T-helper 2 cell treated with Interferon-gamma antibody and Interleukin-4, amounts not matched to agents 100 ng/mL and 5 ng/mL, for 36 hours (primary cell): ENCODE data around the gene UBE2F. TPM values are rescaled to one million over a fixed set of nuclear protein-coding genes. Genes with fewer than 3 reads are reported as not detected.
"Not testable (repeated sequence)": the region's sequence is repeated elsewhere in the genome, so short reads cannot be mapped to it uniquely, and the experiment has no call there.

Experiments used
- intact Hi-C: fragments of 100-400 bp; cut with micrococcal nuclease; formaldehyde crosslinking; loops from one replicate; pipeline ENCODE4 v1.15.1; 2023
- total RNA-seq: library from RNA; stranded (reverse); gene quantifications from 2 replicates; pipeline ENCODE4 v1.2.3, GENCODE V29; 2022

Gene UBE2F
- total RNA-seq, 1 donor from 2014 or later = 92.7 TPM

DNA sequence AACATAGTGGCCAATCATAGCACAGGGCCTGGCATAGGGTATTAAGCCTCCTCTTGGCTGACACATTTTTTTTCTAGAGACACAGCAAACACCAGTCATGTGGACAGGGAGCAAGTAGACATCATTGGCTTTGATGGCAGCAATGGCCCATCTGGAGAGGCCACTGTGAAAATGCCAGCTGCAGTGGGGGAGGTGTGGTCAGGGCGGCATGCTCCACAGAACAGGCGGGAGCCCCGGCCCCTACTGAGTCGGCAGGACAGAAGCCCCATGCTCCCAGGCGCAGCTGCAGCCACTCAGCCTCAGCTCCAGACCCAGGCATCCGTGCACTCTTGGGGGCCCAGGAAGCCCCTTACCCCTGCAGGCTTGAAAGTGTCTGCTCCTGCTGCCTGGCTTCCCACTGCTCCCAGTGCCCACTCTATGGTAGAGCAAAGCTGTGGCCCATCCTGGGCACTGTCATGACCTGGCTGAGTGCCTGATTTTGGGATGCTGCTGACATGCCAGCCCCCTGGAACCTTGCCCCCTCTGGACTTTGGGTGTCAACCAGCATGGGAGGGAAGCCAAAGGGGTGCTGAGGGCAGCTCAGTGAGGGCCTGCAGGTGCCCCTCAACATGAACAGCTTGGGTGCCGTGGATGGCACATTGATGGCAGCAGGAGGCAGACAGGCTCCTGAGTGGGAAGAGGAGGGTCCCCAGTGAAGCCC is 23.3 kb upstream of the UBE2F start:
- intact Hi-C loops = no loop called here

DNA sequence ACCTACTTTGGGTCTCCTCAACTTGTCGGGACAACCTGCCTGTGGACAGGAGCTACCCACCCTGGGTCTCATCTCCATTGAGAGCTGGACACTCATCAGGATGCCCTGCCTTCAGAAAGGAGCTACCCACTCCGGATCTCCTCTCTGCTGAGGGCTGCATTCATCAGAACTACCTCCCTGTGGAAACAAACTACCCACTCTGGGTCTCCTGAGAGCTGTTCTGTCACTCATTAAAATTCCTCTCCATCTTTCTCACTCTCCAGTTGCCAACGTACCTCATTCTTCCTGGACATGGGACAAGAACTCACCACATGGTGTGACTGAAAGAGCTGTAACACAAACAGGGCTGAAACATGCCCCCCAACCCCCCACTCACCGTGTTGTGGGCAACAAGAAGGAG is 22.5 kb upstream of the UBE2F start:
- intact Hi-C loops = no loop called here

DNA sequence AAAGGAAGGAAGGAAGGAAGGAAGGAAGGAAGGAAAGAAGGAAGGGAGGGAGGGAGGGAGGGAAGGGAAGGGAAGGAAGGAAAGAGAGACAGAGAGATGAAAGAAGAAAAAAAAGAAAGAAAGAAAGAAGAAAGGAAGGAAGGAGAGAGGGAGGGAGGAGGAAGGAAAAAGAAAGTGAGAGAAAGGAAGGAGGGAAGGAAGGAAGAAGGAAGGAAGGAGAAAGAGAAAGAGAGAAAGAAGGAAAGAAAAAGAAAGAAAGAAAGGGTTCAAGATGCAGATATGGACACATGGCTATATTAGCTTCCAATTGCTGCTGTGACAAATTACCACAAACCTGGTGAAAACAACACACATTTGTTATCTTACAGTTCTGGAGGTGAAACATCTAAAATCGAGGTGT is 20.4 kb upstream of the UBE2F start:
- intact Hi-C loops = no loop called here

DNA sequence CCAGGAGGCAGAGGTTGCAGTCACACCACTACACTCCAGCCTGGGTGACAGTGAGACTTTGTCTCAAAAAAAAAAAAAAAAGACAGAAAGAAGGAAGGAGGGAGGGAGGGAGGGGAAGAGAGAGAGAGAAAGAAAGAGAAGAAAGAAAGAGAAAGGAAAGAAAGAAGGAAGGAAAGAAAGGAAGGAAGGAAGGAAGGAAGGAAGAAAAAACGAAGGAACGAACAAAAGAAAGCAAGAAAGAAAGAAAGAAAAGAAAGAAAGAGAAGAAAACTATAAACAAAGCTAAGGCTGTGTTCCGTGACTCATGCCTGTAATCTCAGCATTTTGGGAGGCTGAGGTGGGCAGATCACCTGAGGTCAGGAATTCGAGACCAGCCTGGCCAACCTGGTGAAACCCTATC is 15.5 kb upstream of the UBE2F start:
- intact Hi-C loops = not testable (repeated sequence)

DNA sequence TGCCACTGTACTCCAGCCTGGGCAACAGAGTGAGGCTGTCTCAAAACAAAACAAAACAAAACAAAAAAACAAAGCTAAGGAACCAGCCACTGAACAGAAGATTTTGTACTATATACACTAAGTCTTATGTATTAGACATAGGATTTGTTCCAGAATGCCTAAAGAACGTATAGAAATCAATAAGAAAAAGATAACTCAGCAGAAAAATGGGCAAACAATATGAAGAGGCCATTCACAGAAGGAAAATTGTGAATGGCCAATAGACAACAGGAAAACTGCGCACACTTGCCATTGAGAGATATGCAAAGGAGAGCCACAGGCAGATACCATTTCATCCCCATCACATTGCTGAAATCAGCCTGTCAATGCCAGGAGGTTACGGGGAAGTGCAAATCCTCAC is 14.9 kb upstream of the UBE2F start:
- intact Hi-C loops = no loop called here

DNA sequence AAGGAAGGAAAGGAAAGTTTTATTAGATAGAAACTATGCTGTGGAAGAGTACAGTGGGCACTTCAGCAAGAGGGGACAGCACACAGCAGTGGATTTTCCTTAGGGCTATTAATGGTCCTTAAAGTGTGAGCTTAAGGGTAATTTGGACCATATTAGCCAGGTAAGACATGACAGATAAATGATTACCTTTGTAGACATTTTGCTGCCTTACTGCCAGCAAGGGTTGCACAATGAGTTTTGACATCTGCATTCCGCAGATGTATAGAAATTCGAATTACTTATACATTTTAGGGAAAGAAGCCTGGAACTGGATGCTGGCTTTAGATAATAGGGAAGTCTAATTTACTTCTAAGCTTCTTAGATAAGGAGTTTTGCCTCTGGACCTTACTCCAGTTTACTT is 14.0 kb upstream of the UBE2F start:
- intact Hi-C loops = no loop called here

DNA sequence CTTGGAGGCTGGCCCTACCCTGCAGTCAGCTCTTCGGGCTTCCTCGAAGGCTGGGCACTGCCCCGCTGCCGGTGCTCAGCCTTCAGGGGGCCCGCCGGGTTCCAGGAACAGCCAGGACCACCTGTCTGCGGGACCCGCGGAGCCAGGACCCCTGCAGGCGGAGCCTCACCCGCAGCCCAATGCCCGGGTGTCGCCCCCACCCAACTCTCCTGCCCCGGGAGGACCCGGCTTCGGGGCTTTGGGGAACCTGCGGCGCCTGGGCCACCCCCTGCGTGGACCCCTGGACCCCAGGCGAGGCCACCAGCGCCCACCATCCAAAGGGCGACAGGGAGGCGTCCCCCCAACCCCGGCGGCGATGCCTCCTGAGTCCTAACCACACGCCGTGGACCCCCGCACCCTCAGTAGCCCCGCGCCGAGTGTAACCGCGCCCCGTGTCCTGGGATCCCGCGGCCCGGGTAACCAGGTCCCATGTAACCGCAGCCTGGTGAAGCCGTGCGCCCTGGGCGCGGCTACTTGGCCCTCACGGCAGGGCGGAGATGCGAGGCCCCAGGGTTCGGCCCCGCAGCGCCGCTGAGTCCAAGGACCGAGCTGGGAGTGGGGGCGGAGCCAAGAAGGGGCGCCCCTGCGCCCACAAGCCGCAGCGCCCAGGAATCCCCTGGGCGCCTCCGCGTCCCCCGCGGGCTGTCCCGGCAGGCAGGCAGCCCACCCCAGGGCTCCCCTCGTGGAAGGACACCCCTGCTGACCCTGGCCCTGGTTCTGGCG is 11.0 kb upstream of the UBE2F start:
- intact Hi-C loops = no loop called here

DNA sequence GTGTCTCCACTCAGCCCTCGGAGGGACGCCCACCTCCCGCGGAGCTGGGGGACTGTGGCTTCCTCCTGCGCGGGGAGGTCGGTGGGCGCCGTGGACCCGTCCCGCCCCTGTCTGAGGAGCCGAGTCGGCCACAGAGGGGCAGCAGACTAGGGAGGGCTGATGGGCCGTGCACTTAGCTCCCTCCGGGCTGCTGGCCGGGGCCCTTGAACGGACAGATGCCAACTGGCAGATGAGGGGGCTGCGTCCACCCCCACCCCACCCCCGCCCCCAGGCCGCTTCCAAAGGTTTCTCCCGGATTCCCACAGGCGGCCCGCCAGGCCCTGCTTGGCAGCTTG is 10.4 kb upstream of the UBE2F start:
- intact Hi-C loops = no loop called here

DNA sequence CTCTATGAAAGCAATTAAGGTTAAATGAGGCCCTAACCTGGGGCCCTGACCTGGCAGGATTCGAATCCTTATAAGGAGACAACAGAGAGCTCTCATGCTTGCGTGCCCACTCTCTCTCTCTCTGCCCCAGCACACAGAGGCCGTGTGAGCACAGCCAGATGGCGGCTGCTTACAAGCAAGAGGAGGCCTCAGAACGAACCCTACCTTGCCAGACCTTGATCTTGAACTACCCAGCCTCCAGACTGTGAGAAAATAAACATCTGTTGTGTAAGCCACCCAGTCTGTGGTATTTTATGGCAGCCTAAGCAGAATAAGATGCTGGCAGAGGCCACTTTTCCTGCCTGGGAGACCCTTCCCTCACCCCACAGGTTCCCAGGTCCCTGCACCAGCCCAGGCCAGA is 5.2 kb upstream of the UBE2F start:
- intact Hi-C loops = loop anchor here (10.0 kb wide), 1 partner anchor 267 kb away; no protein-coding TSS in a partner anchor

DNA sequence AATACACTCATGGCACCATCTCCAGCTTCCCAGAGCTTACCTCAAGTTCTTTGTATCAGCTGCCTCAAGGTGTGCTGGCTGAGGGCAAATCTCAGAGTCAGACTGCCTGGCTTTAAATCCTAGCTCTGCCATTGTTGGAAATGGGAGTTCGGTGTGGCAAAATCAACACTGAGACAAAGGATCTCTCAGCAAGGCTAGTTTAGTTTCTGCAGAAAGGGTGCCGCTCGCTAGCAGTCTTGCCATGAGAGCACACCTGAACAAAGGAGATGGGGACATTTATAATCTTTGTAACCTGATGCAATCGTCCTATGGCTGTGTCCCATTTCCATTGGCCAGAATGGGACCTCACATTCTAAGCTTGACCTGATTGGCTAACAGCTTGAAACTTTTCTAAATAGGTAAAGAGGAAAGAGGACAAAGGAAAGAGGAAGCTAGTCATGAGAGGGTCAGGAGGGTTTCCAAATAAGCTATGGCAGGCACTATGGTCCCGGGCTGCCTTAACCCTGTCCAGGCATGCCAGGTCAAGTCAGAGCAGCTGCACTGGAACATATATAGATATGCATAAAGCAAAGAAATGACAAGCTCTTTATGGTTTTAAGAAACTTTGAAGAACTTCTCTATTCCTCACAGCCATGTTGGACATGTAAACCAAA is 4.3 kb upstream of the UBE2F start:
- intact Hi-C loops = loop anchor here (10.0 kb wide), 1 partner anchor 268 kb away; no protein-coding TSS in a partner anchor

DNA sequence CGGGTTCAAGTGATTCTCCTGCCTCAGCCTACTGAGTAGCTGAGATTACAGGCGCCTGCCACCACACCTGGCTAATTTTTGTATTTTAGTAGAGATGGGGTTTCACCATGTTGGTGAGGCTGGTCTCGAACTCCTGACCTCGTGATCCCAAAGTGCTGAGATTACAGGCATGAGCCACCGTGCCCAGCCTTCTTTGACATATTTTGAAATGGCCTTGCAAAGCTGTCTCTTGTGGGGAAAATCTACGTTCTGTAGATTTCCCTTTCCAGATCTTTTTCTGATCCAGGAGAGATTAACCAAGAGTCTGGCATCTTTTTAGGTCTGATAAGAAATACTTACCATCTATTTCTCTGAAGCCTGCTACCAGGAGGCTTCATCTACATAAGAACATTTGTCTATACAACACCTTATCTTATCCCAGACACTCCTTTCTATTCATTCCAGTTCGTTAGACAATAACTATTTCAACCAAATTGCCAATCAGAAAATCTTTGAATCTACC is 3.3 kb upstream of the UBE2F start:
- intact Hi-C loops = loop anchor here (10.0 kb wide), 1 partner anchor 269 kb away; no protein-coding TSS in a partner anchor

DNA sequence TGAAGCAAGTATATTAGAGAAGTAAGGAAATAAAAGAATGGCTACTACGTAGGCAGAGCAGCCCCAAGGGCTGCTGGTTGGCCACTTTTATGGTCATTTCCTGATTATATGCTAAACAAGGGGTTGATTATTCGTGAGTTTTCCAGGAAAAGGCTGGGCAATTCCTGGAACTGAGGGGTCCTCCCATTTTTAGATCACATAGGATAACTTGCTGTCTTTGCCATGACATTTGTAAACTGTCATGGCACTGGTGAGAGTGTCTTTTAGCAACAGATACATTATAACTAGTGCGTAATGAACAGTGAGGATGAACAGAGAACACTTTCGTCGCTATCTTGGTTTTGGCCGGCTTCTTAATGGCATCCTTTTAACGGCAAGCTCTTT is 2.6 kb upstream of the UBE2F start:
- intact Hi-C loops = loop anchor here (10.0 kb wide), 1 partner anchor 269 kb away; no protein-coding TSS in a partner anchor

DNA sequence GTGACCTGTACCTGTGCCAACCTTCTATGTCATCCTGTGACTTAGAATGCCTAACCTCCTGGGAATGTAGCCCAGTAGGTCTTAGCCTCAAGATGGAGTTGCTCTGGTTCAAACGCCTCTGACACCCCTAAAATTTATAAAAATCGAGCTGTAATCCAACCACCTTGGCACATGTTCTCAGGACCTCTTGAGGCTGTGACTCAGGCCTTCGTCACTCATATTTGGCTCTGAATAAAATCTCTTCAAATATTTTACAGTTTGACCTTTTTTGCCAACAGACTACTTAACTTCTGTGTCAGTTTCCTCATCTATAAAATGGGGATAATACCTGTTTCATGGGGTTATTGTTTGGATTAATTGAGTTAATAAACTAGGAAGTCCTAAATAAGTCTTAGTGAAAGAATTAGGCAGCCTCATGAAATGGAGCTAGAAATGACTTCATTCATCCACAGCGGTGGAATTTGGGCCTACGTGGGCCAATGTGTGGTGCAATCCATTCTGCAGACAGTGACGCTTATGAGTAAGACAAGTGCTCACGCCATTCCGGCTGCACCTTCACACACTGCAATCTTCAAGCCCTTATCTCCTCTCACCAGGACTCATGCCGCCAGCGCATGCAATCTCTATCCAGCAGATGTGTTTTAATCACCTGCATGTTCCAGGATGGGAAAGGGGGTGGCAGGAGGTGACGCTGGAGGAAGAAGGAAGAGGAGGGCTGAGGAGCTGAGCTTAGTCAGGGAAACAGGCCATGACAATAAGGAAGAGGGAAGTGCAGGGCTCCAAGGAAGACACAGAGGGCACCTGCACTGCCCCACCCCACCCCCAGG is 2.0 kb upstream of the UBE2F start:
- intact Hi-C loops = loop anchor here (5.0 to 10.0 kb wide), 2 partner anchors 270 to 278 kb away; partner anchors contain the start of gene HES6

DNA sequence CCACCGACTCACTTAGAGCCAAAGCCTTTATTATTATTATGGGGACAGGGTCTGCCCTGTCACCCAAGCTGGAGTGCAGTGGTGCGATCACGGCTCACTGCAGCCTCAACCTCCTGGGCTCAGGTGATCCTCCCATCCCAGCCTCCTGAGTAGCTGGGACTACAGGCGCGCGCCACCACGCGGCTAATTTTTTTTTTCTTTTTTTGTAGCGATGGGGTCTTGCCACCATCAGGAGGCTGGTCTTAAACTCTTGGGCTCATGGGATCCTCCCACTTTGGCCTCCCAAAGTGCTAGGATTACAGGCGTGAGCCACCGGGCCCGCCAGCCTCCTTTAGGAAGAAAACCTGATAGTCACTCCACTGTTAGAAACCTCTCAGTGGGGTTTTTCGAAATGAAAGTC is 970 bp upstream of the UBE2F start:
- intact Hi-C loops = loop anchor here (1.0 to 10.0 kb wide), 3 partner anchors 271 to 322 kb away; partner anchors contain the start of genes HES6 and PER2

DNA sequence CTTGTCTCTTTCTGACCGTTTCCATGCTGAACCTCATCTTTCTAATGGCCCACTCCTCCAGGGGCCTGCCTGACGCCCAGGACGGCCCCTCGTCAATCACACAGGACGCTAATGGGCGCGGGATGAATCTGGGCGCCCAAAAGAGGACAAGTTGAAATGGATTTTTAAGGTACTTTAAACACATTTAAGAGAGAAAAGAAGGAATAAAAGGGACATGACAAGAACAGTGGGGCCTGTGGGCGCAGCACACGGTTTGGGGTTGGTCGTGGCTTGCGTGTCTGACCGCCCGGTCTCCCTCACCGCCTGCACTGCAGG is 607 bp upstream of the UBE2F start:
- intact Hi-C loops = loop anchor here (1.0 to 10.0 kb wide), 3 partner anchors 271 to 322 kb away; partner anchors contain the start of genes HES6 and PER2

DNA sequence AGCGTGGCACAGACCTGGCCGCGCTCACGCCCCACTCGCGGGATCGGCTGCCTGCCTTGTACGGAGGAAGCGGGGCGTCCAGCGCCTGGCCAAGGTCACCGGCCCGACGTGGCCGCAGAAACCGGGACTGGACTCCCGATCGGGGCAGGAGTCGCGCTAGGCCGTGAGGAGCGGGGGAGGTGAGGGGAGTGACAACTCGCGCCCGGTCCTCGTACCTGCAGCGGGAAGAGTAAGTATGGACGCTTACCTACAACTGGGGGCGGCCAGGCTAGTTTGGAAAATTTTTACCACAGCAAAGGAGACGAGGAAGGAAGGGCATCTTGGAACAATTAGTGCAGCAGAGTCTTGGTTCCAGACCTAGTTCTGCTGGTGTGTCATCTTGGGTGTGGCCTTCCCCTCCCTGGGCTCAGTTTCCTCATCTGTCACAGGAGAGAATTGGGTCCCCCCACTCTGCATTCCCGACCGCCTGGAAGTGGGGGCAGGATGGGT is 693 bp downstream of the UBE2F start:
- intact Hi-C loops = loop anchor here (5.0 to 10.0 kb wide), 2 partner anchors 273 to 275 kb away; partner anchors contain the start of gene HES6

DNA sequence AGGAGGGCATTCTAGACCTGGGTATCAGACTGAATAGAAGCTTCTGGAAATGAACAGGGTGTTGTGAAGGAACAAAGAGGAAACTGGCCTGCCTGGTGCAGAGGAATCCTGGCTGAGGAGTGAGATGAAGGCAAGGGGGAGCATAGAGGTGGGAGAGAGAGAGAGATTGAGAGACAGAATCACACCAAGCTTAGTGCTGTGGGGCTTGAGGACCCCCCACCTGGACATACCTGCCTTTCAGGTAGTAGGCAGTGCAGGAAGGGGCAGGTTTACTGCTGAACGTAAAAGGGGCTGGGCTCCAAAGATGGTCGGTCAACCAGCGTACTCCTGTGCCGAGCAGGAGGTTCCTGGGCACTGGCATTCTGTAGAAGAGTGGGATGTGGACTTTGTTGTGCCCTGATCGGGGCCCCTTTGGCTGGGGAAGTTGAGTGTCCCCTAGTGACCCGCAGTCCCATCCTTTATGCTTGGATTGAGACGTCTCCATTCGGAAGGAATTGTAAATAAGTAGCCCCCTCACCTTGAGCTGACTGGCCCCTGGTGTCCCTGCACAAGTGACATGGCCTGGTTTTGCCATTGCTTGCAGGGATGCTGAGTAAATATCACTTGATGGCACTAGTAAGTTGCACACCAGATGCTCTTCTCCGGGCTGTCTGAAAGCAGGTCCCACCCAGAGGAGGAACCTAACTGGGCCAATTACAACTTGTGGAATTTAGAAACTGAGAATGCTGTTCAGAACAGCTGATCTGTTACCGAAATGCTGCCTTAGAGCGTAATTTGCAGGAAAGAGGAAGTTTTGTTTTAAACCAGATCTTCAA is 1.4 kb downstream of the UBE2F start:
- intact Hi-C loops = loop anchor here (1.0 to 10.0 kb wide), 10 partner anchors 30 to 295 kb away; partner anchors contain the start of genes HES6, ILKAP and RAMP1

DNA sequence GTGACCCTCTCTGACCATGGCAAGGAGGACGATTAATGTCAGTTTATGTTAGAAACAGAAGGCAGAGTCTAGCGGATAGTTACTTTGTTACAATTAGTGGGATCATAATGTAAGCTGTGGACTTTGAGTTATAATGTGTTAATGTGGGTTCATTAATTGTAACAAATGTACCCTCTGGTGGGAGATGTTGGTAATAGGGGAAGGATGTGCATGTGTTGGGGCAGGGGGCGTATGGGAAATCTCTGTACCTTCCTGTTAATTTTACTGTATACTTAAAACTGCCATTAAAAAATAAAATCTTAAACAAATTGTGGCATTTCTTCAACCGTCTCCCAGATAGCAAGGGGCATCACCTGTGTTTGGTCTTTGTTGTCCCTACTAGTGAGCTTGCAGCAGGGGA is 4.8 kb downstream of the UBE2F start:
- intact Hi-C loops = no loop called here

DNA sequence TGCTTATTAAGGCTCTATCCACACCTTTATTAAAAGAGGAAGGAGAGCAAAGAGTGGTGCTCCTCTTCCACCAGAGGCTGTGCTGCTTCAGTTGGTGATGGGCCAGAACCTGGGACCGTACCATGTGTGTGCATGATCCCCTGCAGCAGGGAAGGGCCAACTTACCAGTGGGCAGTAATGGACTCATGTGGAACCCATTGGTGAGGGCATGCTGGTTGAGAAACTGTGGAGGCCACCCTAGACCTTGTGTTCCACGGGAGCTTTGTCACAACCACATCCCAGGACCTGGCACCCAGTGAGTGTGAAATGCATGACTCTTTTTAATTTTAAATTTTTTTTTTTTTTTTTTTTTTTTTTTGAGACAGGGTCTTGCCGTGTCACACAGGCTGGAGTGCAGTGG is 5.4 kb downstream of the UBE2F start:
- intact Hi-C loops = no loop called here

DNA sequence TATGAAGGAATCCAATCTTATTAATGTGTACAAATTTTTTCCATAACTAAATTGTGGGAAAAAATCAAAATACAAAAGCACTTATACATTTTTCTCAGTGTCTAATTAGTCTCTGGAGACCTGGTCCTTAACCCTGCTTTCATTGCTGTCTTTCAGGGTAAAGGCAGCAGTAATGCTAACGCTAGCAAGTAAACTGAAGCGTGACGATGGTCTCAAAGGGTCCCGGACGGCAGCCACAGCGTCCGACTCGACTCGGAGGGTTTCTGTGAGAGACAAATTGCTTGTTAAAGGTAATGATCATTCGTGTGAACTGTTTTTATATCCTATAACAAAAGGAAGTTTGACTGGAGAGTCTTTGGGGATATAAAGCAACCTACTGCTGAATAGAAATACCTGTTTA is 6.1 kb downstream of the UBE2F start:
- intact Hi-C loops = no loop called here
